ENCODE measurements around the gene PRDX1.
"Not testable (repeated sequence)": the region's sequence is repeated elsewhere in the genome, so short reads cannot be mapped to it uniquely, and the experiment has no call there.

The PRDX1 gene

GRCh38 chr1:45503462-45504360, 18.0 kb downstream of the PRDX1 start:
- no peak for DNase-seq

- DNase-seq = no peak
These were observed 20.2 kb downstream of the PRDX1 start for GRCh38 chr1:45501505-45501859.

GRCh38 chr1:45499415-45499769, 22.3 kb downstream of the PRDX1 start:
- DNase-seq = no peak

- no peak for DNase-seq
These were observed 23.4 kb downstream of the PRDX1 start for GRCh38 chr1:45498279-45498678.

GRCh38 chr1:45493116-45493697, 28.5 kb downstream of the PRDX1 start:
- DNase-seq = peak; percentile 54 to 70

- DNase-seq = no peak
These were observed 29.0 kb downstream of the PRDX1 start for GRCh38 chr1:45492691-45493090.

- DNase-seq = no peak
These were observed 30.0 kb downstream of the PRDX1 start for GRCh38 chr1:45491487-45492260.

- DNase-seq = peak; percentile 99
These were observed 30.8 kb downstream of the PRDX1 start, which contains the start of gene TESK2 for GRCh38 chr1:45490626-45491486. TSS of gene TESK2 (minus strand) at chr1:45491163. CDS start at chr1:45457785, 33,378 bp downstream.

GRCh38 chr1:45490121-45490625, 31.5 kb downstream of the PRDX1 start:
- DNase-seq = no peak

- DNase-seq = peak in 1 of 2 donors; percentile 9
These were observed 32.3 kb downstream of the PRDX1 start for GRCh38 chr1:45489379-45489778.

- DNase-seq = no peak
These were observed 32.9 kb downstream of the PRDX1 start for GRCh38 chr1:45488666-45489377.

GRCh38 chr1:45485949-45486348, 35.7 kb downstream of the PRDX1 start:
- DNase-seq = no peak

- no peak for DNase-seq
These were observed 42.5 kb downstream of the PRDX1 start for GRCh38 chr1:45479039-45479748.

- DNase-seq = no peak
These were observed 43.4 kb downstream of the PRDX1 start for GRCh38 chr1:45478121-45478814.

GRCh38 chr1:45477646-45478045, 44.0 kb downstream of the PRDX1 start:
- no peak for DNase-seq

- DNase-seq = not testable (repeated sequence)
These were observed 47.5 kb downstream of the PRDX1 start for GRCh38 chr1:45474194-45474593.

- DNase-seq = no peak
These were observed 48.4 kb downstream of the PRDX1 start for GRCh38 chr1:45473302-45473701.

- no peak for DNase-seq
These were observed 51.3 kb downstream of the PRDX1 start for GRCh38 chr1:45470306-45470798.

- peak in 1 of 2 donors; percentile 3 for DNase-seq
These were observed 54.3 kb downstream of the PRDX1 start for GRCh38 chr1:45467353-45467752.

- DNase-seq = no peak
These were observed 56.4 kb downstream of the PRDX1 start for GRCh38 chr1:45465277-45465676.
